ENCODE measurements around the gene TRIM52.
"Not testable (repeated sequence)": the region's sequence is repeated elsewhere in the genome, so short reads cannot be mapped to it uniquely, and the experiment has no call there.

Gene TRIM52

GRCh38 chr5:181233088-181233800 lies 27.7 kb downstream of the TRIM52 start:
- DNase-seq = no peak

DNA sequence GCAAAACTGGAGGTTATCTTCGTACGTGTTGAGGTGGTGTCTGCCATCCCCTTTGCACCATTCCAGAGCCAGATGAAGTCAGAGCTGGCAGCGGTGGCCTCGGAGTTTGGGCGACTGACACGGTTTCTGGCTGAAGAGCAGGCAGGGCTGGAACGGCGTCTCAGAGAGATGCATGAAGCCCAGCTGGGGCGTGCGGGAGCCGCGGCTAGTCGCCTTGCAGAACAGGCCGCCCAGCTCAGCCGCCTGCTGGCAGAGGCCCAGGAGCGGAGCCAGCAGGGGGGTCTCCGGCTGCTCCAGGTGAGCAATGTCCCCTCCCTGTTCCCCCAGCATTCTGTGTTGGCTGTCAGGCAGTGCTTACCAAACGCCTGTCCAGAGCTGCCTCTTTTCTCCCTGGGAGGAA lies 28.4 kb downstream of the TRIM52 start:
- no peak for DNase-seq

- DNase-seq = no peak
These were observed 29.5 kb downstream of the TRIM52 start for GRCh38 chr5:181231432-181231831.

- no peak for DNase-seq
These were observed 30.4 kb downstream of the TRIM52 start for GRCh38 chr5:181230551-181230950.

- no peak for DNase-seq
These were observed 30.9 kb downstream of the TRIM52 start for GRCh38 chr5:181229996-181230395.

DNA sequence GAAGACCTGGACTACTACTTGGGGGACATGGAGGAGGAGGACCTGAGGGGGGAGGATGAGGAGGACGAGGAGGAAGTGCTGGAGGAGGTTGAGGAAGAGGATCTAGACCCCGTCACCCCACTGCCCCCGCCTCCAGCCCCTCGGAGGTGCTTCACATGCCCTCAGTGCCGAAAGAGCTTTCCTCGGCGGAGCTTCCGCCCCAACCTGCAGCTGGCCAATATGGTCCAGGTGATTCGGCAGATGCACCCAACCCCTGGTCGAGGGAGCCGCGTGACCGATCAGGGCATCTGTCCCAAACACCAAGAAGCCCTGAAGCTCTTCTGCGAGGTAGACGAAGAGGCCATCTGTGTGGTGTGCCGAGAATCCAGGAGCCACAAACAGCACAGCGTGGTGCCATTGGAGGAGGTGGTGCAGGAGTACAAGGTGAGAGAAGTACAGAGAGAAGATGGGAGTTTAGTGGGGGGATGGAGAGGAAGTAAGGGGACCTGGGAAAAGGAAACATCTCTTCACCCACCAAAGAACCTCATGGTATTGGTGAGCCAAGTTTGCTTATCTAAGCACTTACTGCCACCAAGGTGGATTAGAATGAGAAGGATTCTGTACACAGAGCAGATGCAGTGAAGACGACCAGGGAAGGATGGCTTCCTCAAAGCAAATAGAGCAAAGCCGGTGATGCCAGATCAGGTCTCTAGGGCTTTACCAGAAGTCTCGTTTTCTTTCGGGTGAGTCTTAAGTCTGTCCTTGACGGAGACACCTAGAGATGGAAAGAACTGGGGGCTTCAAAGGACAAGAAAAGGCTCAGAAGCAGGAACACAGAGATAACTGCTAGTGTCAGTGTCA lies 36.3 kb downstream of the TRIM52 start:
- DNase-seq = no peak

GRCh38 chr5:181223729-181224389 lies 37.1 kb downstream of the TRIM52 start:
- no peak for DNase-seq

DNA sequence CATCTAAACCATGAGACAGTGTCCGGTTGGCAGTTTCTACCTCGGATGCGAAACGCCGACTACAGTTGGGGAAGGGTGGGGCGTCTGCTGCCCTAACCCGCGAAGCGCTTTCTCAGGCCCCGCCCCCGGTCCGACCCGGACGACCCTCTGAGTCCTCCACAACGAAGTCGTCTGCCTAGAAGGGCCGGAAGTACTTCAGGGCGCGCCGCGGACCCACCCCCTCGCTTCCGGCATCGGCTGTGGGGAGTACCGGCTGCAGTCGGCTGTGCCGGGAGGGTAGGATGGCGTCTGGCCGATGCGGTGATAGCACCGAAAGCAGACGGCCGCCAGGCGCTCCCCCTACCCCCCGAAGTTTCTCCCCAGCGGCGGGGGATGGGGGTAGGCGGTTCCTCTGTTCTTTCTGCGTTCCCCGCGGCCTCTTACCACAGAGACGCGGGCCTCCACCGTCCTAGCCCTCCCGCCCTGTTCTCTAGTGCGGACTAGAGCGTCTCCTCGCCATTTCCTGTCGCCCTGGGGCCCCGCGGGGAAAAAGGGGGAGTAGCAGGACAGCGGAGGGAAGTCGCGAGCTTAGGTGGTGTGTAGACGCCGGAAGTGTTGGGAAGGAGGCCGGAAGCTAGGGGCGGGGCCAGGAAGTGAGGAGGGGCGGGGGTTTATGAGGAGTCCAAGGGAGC lies 37.8 kb downstream of the TRIM52 start, which contains the start of gene TRIM41:
Gene TRIM41 (plus strand): TSS at position 224 of the 671 bp plus-strand sequence. CDS start 719 bp downstream, outside the sequence.
- no peak for DNase-seq

DNA sequence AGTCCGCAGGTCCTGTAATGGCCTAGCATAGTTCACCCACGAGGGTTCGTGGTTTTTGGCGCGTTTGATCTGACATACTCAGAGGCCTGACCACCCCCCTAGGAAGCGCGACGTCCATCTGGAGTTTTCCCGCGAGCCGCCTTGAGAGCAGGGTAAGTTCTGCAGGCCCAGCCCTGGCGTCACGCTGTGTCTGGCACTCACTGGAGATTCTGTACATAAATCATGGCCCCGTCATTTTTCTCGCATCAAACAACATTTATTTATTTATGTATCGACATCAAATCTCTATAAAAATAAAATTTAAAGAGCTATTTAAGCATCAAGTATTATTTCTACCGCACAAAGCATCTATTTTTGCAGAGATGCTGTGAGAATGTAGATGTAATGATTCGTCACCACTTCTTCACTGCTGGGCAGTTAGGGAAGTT lies 38.3 kb downstream of the TRIM52 start:
- DNase-seq = no peak

DNA sequence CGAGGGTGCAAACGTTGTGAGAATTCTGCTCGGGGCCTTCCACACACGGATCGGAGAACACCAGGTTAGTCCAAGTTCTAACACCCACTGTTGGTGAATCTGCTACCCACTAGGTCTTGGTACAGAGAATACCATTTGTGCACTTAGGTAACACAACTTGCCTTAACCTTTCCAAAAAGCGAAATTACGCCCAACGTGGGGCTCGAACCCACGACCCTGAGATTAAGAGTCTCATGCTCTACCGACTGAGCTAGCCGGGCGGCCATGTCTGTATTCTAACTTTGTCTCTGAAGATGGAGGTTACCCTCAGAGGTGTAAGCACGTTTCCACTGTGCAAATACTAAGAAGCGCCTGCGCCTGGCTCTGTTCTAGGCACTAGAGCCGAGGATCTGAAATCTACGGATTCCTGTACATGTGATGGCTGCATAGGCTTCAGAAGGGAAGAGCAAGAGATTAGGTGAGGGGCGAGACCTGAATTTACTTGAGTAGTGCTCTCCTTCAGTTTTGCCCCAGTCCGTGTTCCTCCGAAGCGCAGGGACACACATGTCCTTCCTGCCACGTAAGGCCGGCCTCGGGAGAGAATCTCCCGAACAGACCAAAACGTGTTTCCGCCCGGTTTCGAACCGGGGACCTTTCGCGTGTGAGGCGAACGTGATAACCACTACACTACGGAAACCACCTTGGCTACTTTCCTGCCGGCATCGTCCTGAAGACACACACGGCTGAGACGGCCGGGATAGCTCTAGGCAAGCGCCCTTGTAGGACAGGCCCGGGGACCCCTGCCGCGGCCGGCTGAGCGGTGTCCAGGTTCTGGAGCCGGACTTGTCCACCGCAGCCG lies 38.9 kb downstream of the TRIM52 start:
- DNase-seq = no peak

DNA sequence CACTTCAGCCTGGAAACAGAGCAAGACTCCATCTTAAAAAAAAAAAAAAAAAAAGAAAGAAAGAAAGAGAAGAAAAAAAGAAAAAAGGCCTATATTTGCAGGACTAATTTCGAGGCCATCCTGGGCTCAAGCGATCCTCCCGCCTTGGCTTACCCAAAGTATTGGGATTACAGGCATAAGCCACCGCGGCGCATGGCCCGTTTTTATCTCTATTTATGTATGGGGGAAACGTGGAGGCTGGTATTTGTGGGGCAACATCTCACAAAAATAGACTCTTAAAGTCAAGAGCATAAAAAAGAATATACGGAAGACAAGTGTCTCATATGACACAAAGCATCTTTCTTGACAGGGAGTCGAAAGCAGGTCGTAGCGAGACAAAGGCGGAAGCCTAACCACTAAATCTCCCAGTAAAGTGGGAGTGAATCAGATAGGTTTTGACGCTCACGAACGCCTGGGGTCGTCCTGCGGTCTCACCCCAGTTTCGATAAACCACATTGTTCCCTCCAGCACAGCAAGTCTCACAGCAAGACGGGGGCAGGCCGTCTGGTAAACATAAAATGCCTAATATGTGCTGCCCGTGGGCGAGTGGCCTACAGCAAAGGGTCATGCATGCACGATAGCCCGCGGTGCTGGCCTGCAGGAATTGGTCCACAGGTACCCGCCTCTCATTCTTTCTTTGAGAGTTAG lies 39.7 kb downstream of the TRIM52 start:
- DNase-seq = no peak

DNA sequence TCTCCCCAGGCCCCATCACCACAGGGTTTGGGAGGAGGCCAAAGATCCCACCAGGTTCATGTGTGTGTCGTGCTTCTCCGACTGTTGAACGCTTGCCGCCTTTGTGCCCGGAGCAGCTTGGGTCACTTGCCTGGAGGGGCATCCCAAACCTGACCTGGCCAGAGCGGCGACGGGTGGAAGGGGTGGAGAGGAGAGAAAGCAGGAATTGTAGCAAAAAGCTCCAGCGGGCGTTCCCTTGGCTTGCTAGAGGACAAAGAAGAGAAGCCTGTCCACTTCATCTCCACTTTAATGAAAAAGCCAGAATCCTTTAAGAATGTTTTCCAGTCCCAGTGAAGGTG lies 40.8 kb downstream of the TRIM52 start:
- DNase-seq = no peak

DNA sequence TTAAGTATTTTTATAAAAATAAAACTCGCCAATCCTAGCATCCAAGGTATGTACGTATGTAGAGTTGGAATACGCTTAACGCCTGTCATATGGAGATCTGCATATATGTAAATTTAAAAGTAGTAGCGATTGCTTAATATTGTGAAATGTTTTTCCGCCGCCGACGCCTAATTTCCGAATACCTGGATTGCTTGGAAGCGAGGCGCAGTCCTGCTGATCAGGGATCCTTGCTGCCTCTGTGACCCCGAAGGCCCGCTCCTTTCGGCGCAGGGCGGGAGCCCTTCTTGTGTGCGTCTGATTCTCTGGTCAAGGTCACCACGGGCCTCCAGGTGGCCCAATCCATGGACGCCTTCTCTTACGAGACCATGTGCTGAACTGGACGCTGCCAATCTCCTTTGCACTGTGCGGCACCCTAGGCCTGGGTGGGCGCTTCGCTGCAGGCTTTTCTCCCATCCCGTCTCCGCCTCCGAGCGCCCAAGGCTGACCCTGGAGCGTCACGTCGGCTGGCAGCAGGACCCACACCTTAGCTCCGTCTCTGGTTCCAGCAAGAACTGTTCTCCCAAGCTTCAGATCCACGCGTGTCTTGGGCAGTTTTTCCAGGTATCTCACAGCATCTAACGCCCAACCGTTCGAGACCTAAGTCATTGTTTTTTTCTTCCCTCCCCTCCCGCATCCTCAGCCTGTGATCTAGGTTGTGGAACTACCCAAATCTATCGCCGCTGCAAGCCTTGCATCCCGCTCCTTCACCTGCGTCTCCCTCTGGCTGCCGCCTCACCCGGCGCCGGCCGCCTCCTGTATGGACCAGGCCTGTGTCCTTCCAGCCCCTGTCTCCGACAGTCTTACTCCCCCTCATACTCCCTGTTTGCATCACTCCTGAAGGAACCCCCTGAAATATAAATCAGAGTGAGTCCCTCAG lies 41.4 kb downstream of the TRIM52 start:
- no peak for DNase-seq

- no peak for DNase-seq
These were observed 42.2 kb downstream of the TRIM52 start for GRCh38 chr5:181218795-181219124.

GRCh38 chr5:181217803-181218062 lies 43.2 kb downstream of the TRIM52 start:
- no peak for DNase-seq

GRCh38 chr5:181217111-181217802 lies 43.7 kb downstream of the TRIM52 start:
- no peak for DNase-seq

- DNase-seq = no peak
These were observed 44.6 kb downstream of the TRIM52 start for GRCh38 chr5:181215997-181216989.

- not testable (repeated sequence) for DNase-seq
These were observed 46.7 kb downstream of the TRIM52 start for GRCh38 chr5:181214249-181214648.

DNA sequence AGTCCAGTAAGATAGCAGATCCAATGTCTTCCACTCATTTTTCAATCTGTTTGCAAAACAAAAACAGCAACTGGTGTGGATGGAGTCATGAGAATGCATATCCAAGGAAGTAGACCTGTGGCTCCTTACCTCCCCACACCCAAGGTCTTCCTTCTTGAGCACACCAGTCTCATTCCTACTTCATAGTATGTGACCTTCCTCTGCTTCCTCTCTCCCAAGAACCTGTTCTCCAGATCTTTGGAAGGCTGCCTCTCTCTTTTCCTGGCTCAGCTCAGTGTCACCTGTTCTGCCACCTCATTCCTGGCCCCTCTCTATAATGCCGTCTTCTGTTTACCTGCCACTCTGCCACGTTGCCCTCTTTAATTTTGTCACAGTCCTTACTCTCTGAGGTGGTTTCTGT lies 48.0 kb downstream of the TRIM52 start:
- no peak for DNase-seq
